Spleen (tissue), 7 donors: ENCODE data around the gene MAPK4.
"Not testable (repeated sequence)": the region's sequence is repeated elsewhere in the genome, so short reads cannot be mapped to it uniquely, and the experiment has no call there.

Experiments used
- POLR2A ChIP-seq, 3 donors: fragments of 450-650 bp; IDR thresholded peaks; one replicate each; pipeline ENCODE4 v1.5.1; 2017; ENCODE audit warnings: antibody characterized with exemption in 3 of 3, mild to moderate bottlenecking in 1 of 3
- TF ChIP-seq, protein P1 (sequence below), 11 experiments: fragments of 200-600 bp in 7 of 11; fragments of 450-650 bp in 4 of 11; sonication (generic) in 4 of 11; IDR thresholded peaks in 8 of 11; conservative IDR thresholded peaks in 3 of 11; 1 replicate in 7 of 11; 2 replicates in 4 of 11; pipeline versions ENCODE4 v1.4.0 to v1.8.0; 2016 to 2021; ENCODE audit warnings: antibody characterized with exemption in 11 of 11, inconsistent platforms in 4 of 11, mild to moderate bottlenecking in 1 of 11
- donor health status: DM: no; HTN: no; CAD: no; lungs with moderate emphysema.
- donor health status: DM: no; HTN: no; CAD: no.
- donor health status: DM: no; HTN: no; CAD: no.

DNA sequence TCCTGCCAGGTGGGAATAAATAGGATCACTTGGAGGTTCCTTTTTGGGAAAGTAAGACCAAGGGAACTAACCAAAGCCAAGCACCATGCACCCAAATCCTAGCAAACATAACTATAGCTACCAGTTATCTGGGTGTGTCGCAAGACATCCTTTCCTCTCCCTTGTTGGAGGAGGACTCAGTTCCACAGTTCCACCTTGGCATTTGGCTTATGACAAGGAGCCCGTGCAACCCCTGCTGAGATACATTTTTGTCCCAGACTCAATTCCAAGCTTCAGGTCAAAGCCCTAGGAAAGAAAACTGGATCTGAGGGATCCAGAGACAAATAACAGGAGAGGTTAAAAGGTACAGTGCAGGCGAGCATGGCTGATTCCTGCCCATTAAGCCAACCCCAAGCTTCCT is 219.1 kb downstream of the MAPK4 start:
- TF ChIP-seq, protein P1, sequence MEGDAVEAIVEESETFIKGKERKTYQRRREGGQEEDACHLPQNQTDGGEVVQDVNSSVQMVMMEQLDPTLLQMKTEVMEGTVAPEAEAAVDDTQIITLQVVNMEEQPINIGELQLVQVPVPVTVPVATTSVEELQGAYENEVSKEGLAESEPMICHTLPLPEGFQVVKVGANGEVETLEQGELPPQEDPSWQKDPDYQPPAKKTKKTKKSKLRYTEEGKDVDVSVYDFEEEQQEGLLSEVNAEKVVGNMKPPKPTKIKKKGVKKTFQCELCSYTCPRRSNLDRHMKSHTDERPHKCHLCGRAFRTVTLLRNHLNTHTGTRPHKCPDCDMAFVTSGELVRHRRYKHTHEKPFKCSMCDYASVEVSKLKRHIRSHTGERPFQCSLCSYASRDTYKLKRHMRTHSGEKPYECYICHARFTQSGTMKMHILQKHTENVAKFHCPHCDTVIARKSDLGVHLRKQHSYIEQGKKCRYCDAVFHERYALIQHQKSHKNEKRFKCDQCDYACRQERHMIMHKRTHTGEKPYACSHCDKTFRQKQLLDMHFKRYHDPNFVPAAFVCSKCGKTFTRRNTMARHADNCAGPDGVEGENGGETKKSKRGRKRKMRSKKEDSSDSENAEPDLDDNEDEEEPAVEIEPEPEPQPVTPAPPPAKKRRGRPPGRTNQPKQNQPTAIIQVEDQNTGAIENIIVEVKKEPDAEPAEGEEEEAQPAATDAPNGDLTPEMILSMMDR (IDR thresholded peaks at IDR 0.05 in 8 of 11, conservative IDR thresholded peaks at IDR 0.05 in 3 of 11) = not testable (repeated sequence)
- not testable (repeated sequence) for TF ChIP-seq POLR2A (IDR thresholded peaks at IDR 0.05)
